ENCODE results near the gene SPNS1. TPM values are rescaled to one million over a fixed set of nuclear protein-coding genes. Genes with fewer than 3 reads are reported as not detected.

SPNS1 gene
- total RNA-seq, 1 experiment from 2014 or later: 38.6 TPM

GRCh38 chr16:28975158-28975599, 601 bp downstream of the SPNS1 start:
- H3K4me1 ChIP-seq (ENCODE audit: insufficient read depth, low read length): no peaks in the 10 kb centered on the region
- peaks cover 6 to 9% of the 10 kb centered on the region in 2 experiments for H3K4me1 Mint-ChIP-seq
- no peaks in the 10 kb centered on the region for H3K27me3 Mint-ChIP-seq (ENCODE audit: low read depth)
- H3K36me3 Mint-ChIP-seq (ENCODE audit: insufficient read depth in 1 of 3, low read depth in 3 of 3): peaks cover 3 to 8% (median 6%) of the 10 kb centered on the region in 3 experiments
- H3K23ac ChIP-seq (ENCODE audit: insufficient read length, low read depth, low read length): no peak overlapping the region
- no peaks in the 10 kb centered on the region for H3K79me2 ChIP-seq (ENCODE audit: insufficient read depth, low read length)
- H3K27ac Mint-ChIP-seq: peak overlapping the region in 1 of 3 experiments; percentile 99; a peak in 2 of 7 replicates
- no peak for DNase-seq
- no peak overlapping the region for H2BK15ac ChIP-seq (ENCODE audit: low read depth, low read length)
- H3K27me3 ChIP-seq (ENCODE audit: insufficient read depth, low read length): no peaks in the 10 kb centered on the region
- H3K56ac ChIP-seq (ENCODE audit: insufficient read length, low read depth, low read length): no peak overlapping the region
- peak overlapping the region; percentile 89 to 94 for H3K4me3 Mint-ChIP-seq
- no peak overlapping the region for H3T11ph ChIP-seq (ENCODE audit: low read length)
- no peak overlapping the region for H4K8ac ChIP-seq (replicated peaks; ENCODE audit: insufficient read length, low read depth, low read length)
- H3K79me1 ChIP-seq (ENCODE audit: insufficient read depth, low read depth, low read length, poor library complexity, severe bottlenecking): no peaks in the 10 kb centered on the region
- H2BK20ac ChIP-seq (ENCODE audit: low read depth, low read length, poor library complexity, severe bottlenecking): no peak overlapping the region
- peak overlapping the region; percentile 92 for H3K4me2 ChIP-seq (ENCODE audit: insufficient read depth, insufficient read length, low read length)
- H4K91ac ChIP-seq (ENCODE audit: insufficient read length, low read depth, low read length): no peak overlapping the region
- TF ChIP-seq CTCF (conservative IDR thresholded peaks at IDR 0.05): no peak
- H3K14ac ChIP-seq (ENCODE audit: insufficient read depth, low read length): no peak overlapping the region; the same call in 1 of the 2 replicates
- no peak overlapping the region for H2BK12ac ChIP-seq (ENCODE audit: insufficient read length, low read depth, low read length)
- H3K23me2 ChIP-seq (ENCODE audit: insufficient read length, low read depth, low read length, poor library complexity, severe bottlenecking): peaks cover 5% of the 10 kb centered on the region
- H4K20me1 ChIP-seq (ENCODE audit: control insufficient read depth, insufficient read depth, insufficient read length): no peaks in the 10 kb centered on the region
- WGBS (ENCODE audit: extremely low coverage, insufficient read length, low lambda C conversion rate): no CpG with 5 or more reads among the region's 30 CpGs
- no peak overlapping the region for H3K18ac ChIP-seq (ENCODE audit: insufficient read length, low read depth, low read length)
- H3K27ac ChIP-seq (ENCODE audit: insufficient read length, low read depth, low read length): no peak overlapping the region
- H3K9me3 Mint-ChIP-seq: no peaks in the 10 kb centered on the region
- no peak overlapping the region for H3K4ac ChIP-seq (ENCODE audit: low read depth, low read length)
- H2AK5ac ChIP-seq (ENCODE audit: insufficient read length, low read length): no peak overlapping the region
- H3K9me3 ChIP-seq (ENCODE audit: control insufficient read depth, low read depth, low read length): no peaks in the 10 kb centered on the region
- no peak overlapping the region for H2BK5ac ChIP-seq (ENCODE audit: insufficient read length, low read length)
- H3K9ac ChIP-seq (ENCODE audit: extremely low read depth, insufficient read length, low read length): peak overlapping the region; percentile 80
- no peak overlapping the region for H2AFZ ChIP-seq (ENCODE audit: low read length)
- no peak overlapping the region for H4K5ac ChIP-seq (ENCODE audit: insufficient read length, low read depth, low read length)
- no peak overlapping the region for H2BK120ac ChIP-seq (ENCODE audit: low read depth, low read length, poor library complexity, severe bottlenecking)
